GM19240 (cell line): Measurements from ENCODE around the gene TFF1.

Experiments
- DNase-seq: peaks from one replicate; pipeline ENCODE4 v3.0.0; 2011; ENCODE audit warnings: low spot score; ENCODE audit not compliant: insufficient read length

The TFF1 gene

GRCh38 chr21:42382915-42383314 is 16.6 kb upstream of the TFF1 start:
- no peak for DNase-seq

- no peak for DNase-seq
These were observed 15.1 kb upstream of the TFF1 start for GRCh38 chr21:42381347-42381984.

GRCh38 chr21:42379426-42380215 is 13.3 kb upstream of the TFF1 start:
- no peak for DNase-seq

GRCh38 chr21:42378418-42378817 is 12.1 kb upstream of the TFF1 start:
- DNase-seq = no peak

- no peak for DNase-seq
These were observed 11.6 kb upstream of the TFF1 start for GRCh38 chr21:42377951-42378340.

GRCh38 chr21:42377211-42377950 is 11.0 kb upstream of the TFF1 start:
- no peak for DNase-seq

GRCh38 chr21:42376338-42376982 is 10.1 kb upstream of the TFF1 start:
- DNase-seq = no peak

GRCh38 chr21:42375966-42376337 is 9.6 kb upstream of the TFF1 start:
- no peak for DNase-seq

- DNase-seq = no peak
These were observed 9.2 kb upstream of the TFF1 start for GRCh38 chr21:42375506-42375905.

GRCh38 chr21:42374864-42375499 is 8.6 kb upstream of the TFF1 start:
- DNase-seq = no peak

- DNase-seq = no peak
These were observed 8.1 kb upstream of the TFF1 start for GRCh38 chr21:42374457-42374856.

- no peak for DNase-seq
These were observed 7.6 kb upstream of the TFF1 start for GRCh38 chr21:42373908-42374455.

GRCh38 chr21:42373196-42373907 is 7.0 kb upstream of the TFF1 start:
- DNase-seq = no peak

GRCh38 chr21:42370894-42371654 is 4.7 kb upstream of the TFF1 start:
- no peak for DNase-seq

GRCh38 chr21:42369821-42370220 is 3.5 kb upstream of the TFF1 start:
- no peak for DNase-seq

- no peak for DNase-seq
These were observed 1.2 kb upstream of the TFF1 start for GRCh38 chr21:42367367-42368165.

GRCh38 chr21:42365770-42366169 is 565 bp downstream of the TFF1 start:
- DNase-seq = no peak

GRCh38 chr21:42364304-42364865 is 1.9 kb downstream of the TFF1 start:
- DNase-seq = no peak

GRCh38 chr21:42363312-42363711 is 3.0 kb downstream of the TFF1 start:
- DNase-seq = no peak
